Progenitor cell of endocrine pancreas (in vitro differentiated cells): ENCODE results near the gene GABARAP. TPM values are rescaled to one million over a fixed set of nuclear protein-coding genes. Genes with fewer than 3 reads are reported as not detected.

Source experiments
- DNase-seq: peaks from one replicate; pipeline ENCODE4 v3.0.0; 2021; ENCODE audit warnings: low spot score; ENCODE audit not compliant: unreplicated experiment
- H3K27ac Mint-ChIP-seq: 2 replicates; pipeline ENCODE4 v1.8.0; 2021; ENCODE audit warnings: mild to moderate bottlenecking, moderate library complexity, mixed read lengths
- H3K27me3 Mint-ChIP-seq: 2 replicates; pipeline ENCODE4 v1.8.0; 2021; ENCODE audit warnings: mixed read lengths
- H3K36me3 Mint-ChIP-seq: 2 replicates; pipeline ENCODE4 v1.8.0; 2022; ENCODE audit warnings: mixed read lengths; ENCODE audit not compliant: insufficient read depth
- H3K4me1 Mint-ChIP-seq: 2 replicates; pipeline ENCODE4 v1.8.0; 2021; ENCODE audit warnings: low read depth, mixed read lengths
- H3K4me3 Mint-ChIP-seq: 2 replicates; pipeline ENCODE4 v1.8.0; 2021; ENCODE audit warnings: low read depth, mild to moderate bottlenecking, moderate library complexity, mixed read lengths
- H3K9me3 Mint-ChIP-seq: 2 replicates; pipeline ENCODE4 v1.8.0; 2021; ENCODE audit warnings: low read depth, mixed read lengths
- total RNA-seq: library from RNA; stranded (reverse); gene quantifications from 2 replicates; pipeline ENCODE4 v1.2.1, GENCODE V29; 2021
- TF ChIP-seq, protein P1 (sequence below): fragments of 200-600 bp; sonication (generic); IDR thresholded peaks from one replicate; pipeline ENCODE4 v1.5.0; 2021; ENCODE audit warnings: antibody characterized with exemption, mild to moderate bottlenecking; ENCODE audit not compliant: unreplicated experiment

The GABARAP gene
- total RNA-seq, 1 donor from 2014 or later, result 466 TPM

DNA sequence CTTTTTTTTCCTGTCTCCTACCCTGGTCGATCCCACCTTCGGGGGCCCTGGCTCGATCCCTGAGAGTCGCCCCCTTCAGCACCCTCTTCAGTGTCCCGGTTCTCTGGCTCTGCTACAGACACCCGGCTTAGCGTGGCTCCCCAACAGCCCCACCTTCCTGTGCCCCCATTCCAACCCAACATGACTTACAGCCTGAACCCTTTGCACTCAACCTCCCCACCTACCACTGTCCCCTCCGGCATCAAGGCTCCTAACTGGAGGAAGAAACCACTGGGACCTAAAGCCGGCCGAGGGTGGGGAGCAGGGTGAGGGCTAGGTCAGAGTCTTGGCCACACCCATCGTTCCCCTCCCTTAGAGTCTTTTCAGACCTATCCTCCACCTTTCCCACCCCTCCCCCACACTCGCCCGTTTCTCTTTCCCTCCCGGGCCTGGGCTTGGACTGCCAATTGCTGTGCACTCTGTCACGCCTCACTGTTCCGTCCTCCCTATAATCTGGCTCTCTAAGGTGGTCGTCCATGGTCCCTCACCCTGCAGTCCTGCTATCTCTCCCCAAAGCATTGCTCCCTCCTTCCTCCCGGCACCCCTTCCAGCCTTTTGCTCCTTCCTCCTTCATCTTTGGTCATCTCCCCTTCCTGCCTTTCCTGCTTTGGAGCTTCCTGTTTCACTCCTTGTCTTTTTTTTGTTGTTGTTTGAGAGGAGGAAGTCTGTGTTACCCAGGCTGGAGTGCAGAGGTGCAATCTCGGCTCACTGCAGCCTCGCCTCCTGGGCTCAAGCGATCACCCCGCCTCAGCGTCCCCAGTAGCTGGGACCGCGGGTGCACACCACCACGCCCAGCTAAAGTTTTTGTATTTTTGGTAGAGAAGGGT lies 20.9 kb upstream of the GABARAP start:
- no peaks in the 10 kb centered on the region for H3K27me3 Mint-ChIP-seq

DNA sequence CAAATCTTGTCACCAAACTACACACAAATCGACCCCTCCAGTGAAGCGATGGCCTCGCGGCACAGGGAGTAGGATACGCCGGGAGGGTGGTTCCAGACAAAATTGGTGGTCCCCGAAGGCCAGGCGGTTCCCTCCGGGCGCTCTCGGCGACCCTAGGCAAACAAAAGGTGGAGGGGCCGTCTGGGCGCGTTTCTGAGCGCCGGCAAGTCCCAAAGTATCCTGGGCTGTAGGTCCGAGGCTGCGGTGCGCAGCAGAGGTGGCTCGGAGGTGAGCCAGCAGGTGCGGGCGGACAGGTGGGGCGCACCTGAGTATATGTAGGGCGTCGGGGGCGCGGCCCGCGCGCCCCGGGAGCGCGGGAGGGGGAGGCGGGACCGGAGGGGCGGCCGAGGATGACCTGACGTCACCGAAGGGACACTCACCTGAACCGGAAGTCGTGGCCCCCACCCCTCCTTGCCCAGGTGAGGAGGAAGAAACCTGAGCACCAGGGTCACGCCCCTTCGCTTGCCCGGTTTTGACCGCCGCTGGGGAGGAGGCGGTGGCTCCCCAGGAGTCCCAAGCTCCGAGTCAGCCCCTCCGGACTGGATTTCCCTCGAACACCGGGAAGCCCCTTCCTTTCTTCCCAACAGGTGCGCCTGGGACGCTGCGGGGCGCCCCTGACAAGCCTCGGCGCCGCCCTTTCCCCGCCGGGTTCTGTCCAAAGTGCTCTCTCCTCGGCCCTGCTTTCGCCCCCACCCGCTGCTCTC lies 20.1 kb upstream of the GABARAP start, which contains the start of gene CLDN7:
Gene CLDN7, minus strand, starts transcription at position 287 of the 743 bp plus-strand sequence. CDS start 435 bp downstream, outside the sequence.
- Mint-ChIP-seq H3K4me3 (peak within 1 kb of the TSS; percentile 99), H3K9me3 (no peaks in the 10 kb centered on the region), H3K4me1 (peaks cover 36% of the 10 kb centered on the region), H3K27ac (peak within 1 kb of the TSS; percentile 99), H3K27me3 (no peaks in the 10 kb centered on the region), H3K36me3 (peaks cover 4% of the 10 kb centered on the region)
- TF ChIP-seq, protein P1, sequence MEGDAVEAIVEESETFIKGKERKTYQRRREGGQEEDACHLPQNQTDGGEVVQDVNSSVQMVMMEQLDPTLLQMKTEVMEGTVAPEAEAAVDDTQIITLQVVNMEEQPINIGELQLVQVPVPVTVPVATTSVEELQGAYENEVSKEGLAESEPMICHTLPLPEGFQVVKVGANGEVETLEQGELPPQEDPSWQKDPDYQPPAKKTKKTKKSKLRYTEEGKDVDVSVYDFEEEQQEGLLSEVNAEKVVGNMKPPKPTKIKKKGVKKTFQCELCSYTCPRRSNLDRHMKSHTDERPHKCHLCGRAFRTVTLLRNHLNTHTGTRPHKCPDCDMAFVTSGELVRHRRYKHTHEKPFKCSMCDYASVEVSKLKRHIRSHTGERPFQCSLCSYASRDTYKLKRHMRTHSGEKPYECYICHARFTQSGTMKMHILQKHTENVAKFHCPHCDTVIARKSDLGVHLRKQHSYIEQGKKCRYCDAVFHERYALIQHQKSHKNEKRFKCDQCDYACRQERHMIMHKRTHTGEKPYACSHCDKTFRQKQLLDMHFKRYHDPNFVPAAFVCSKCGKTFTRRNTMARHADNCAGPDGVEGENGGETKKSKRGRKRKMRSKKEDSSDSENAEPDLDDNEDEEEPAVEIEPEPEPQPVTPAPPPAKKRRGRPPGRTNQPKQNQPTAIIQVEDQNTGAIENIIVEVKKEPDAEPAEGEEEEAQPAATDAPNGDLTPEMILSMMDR, result peak; percentile 49
- peak; percentile 86 for DNase-seq

More for the DNA sequence above, 20.9 kb upstream of the GABARAP start:
- peaks cover 36% of the 10 kb centered on the region for H3K4me1 Mint-ChIP-seq
- TF ChIP-seq, protein P1, result no peak
- DNase-seq, result peak; percentile 54
- peaks cover 4% of the 10 kb centered on the region for H3K36me3 Mint-ChIP-seq
- H3K9me3 Mint-ChIP-seq, result no peaks in the 10 kb centered on the region
- H3K4me3 Mint-ChIP-seq, result peak overlapping the region; percentile 99
- H3K27ac Mint-ChIP-seq, result peak overlapping the region; percentile 99

DNA sequence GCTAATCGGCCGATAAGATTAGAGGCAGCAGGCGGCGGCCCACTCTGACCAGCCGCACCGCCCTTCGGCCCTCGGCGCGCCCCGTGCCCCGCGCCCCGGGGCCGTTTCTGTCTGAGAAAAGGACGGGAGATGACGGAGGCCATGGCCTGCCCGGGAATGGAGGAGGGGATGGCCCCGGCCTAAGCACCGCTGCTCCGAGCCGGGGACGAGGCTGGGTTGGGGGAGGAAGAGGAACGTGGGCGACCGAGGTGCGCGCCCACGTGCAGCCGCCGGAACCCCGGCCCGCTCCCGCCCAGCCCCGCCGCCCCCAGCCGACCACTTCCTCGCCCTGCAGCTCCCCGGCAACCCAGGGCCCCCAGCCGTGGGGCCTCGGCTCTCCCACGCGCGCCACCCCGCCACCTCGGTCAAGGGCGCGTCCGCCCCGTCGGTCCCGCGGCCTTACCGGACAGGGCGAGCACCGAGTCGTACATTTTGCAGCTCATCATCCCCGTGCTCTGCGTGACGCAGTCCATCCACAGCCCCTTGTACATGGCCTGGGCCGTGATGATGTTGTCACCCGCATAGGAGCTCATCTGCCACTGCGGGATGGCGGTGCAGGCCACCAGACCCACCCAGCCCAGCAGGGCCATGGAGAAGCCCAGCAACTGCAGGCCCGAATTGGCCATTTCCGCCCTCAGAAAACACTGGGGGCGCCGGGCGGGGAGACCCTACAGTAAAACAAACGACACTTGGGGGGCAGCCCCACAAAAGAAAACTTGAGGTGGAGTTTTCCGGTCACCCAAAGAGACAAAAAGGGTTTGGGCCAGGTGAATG lies 19.3 kb upstream of the GABARAP start:
- Mint-ChIP-seq H3K36me3 (peaks cover 7% of the 10 kb centered on the region), H3K4me1 (peaks cover 33% of the 10 kb centered on the region), H3K27ac (peak overlapping the region; percentile 99), H3K9me3 (no peaks in the 10 kb centered on the region), H3K27me3 (no peaks in the 10 kb centered on the region), H3K4me3 (peak overlapping the region; percentile 99)
- TF ChIP-seq, protein P1, result no peak
- DNase-seq, result no peak

DNA sequence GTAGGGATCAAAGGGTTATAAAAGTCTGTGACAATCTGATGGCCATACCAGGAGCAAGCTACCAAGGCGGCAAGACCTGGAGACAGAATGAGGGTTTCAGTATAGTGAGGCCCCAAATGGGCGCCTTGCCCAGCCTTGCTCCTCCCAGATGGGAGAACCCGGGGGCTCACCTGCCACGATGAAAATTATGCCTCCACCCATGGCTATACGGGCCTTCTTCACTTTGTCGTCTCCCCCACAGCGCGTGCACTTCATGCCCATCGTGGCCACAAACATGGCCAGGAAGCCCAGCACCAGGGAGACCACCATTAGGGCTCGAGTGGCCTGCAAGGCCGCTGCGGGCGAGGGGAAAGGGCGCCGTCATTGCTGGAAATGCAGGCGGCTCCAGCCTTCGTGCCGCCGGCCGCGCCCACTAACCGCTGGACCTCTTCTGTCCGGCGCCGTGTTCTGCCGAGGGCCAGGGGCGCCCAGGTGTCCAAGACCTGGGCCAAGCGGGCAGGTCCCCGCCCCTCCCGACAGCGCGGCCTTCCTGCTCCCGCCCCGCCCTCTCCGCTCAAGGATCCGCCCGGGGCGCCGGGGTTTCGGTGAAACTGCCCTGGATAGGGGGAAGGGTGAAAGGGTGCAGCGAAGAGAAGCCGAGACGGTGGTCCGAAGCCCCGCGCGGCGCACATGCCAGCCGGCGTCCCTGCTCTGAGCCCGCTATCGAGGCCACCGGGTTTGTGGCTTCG lies 18.6 kb upstream of the GABARAP start:
- H3K36me3 Mint-ChIP-seq, result peaks cover 9% of the 10 kb centered on the region

More for the DNA sequence above, 18.6 kb upstream of the GABARAP start:
- Mint-ChIP-seq H3K4me1 (peaks cover 33% of the 10 kb centered on the region), H3K27me3 (no peaks in the 10 kb centered on the region), H3K4me3 (peak overlapping the region; percentile 99), H3K27ac (peak overlapping the region; percentile 97), H3K9me3 (no peaks in the 10 kb centered on the region)
- TF ChIP-seq, protein P1, result no peak
- DNase-seq, result peak; percentile 62
